ENCODE results near the gene CHST15.

Gene CHST15

DNA sequence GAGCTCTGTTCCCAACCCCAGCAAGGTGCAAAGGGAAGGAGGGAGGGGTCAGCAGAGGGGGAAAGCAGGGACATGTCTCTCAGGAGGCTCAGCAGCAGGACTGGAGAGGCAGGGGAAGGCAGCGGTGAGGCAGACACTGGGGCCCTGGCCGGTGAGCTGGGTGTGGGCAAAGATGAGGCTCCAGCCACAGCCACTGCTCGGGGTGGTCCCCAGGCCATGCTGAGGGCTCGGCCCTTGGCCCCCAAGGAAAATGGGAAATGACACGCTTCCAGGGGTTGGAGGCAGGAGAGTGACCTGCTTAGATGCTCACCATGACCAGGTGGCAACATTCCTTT, 35.4 kb upstream of the CHST15 start:
- H3K27me3 ChIP-seq (ENCODE audit: insufficient read depth, low read depth): no peaks in the 10 kb centered on the region
- no peak overlapping the region for H3K9ac ChIP-seq
- no peak for TF ChIP-seq CTCF (conservative IDR thresholded peaks at IDR 0.05; ENCODE audit: low read depth, low read length)
- H4K20me1 ChIP-seq (ENCODE audit: insufficient read depth): no peaks in the 10 kb centered on the region
- no peak overlapping the region for H3K4me3 ChIP-seq (IDR thresholded peaks at IDR 0.05; ENCODE audit: insufficient read depth, low read depth, low read length)
- no peak overlapping the region for H3K27ac ChIP-seq
- H3K4me1 ChIP-seq (ENCODE audit: low read depth, poor library complexity, severe bottlenecking): peaks cover 10% of the 10 kb centered on the region
- no peaks in the 10 kb centered on the region for H3K79me2 ChIP-seq (ENCODE audit: insufficient read depth, low read depth)
- H3K36me3 ChIP-seq (ENCODE audit: insufficient read depth): no peaks in the 10 kb centered on the region
- H3K4me2 ChIP-seq: no peak overlapping the region
- no peak overlapping the region for H2AFZ ChIP-seq (ENCODE audit: low read depth)

- Histone ChIP-seq H3K36me3 (ENCODE audit: insufficient read depth) (no peaks in the 10 kb centered on the region), H2AFZ (ENCODE audit: low read depth) (no peak overlapping the region), H3K27me3 (ENCODE audit: insufficient read depth, low read depth) (no peaks in the 10 kb centered on the region), H3K27ac (no peak overlapping the region), H4K20me1 (ENCODE audit: insufficient read depth) (no peaks in the 10 kb centered on the region), H3K4me1 (ENCODE audit: low read depth, poor library complexity, severe bottlenecking) (peaks cover 10% of the 10 kb centered on the region), H3K9ac (no peak overlapping the region), H3K4me3 (IDR thresholded peaks at IDR 0.05; ENCODE audit: insufficient read depth, low read depth, low read length) (no peak overlapping the region), H3K4me2 (no peak overlapping the region), H3K79me2 (ENCODE audit: insufficient read depth, low read depth) (no peaks in the 10 kb centered on the region)
- no peak for TF ChIP-seq CTCF (conservative IDR thresholded peaks at IDR 0.05; ENCODE audit: low read depth, low read length)
Observed at GRCh38 chr10:124127965-124128810, 34.8 kb upstream of the CHST15 start.

GRCh38 chr10:124127563-124127962, 34.2 kb upstream of the CHST15 start:
- H3K36me3 ChIP-seq (ENCODE audit: insufficient read depth): no peaks in the 10 kb centered on the region
- H3K4me2 ChIP-seq: no peak overlapping the region
- H3K9ac ChIP-seq: no peak overlapping the region
- H2AFZ ChIP-seq (ENCODE audit: low read depth): no peak overlapping the region
- no peak overlapping the region for H3K4me3 ChIP-seq (IDR thresholded peaks at IDR 0.05; ENCODE audit: insufficient read depth, low read depth, low read length)
- no peaks in the 10 kb centered on the region for H3K27me3 ChIP-seq (ENCODE audit: insufficient read depth, low read depth)
- TF ChIP-seq CTCF (conservative IDR thresholded peaks at IDR 0.05; ENCODE audit: low read depth, low read length): no peak
- no peak overlapping the region for H3K27ac ChIP-seq
- H3K79me2 ChIP-seq (ENCODE audit: insufficient read depth, low read depth): no peaks in the 10 kb centered on the region
- peaks cover 10% of the 10 kb centered on the region for H3K4me1 ChIP-seq (ENCODE audit: low read depth, poor library complexity, severe bottlenecking)
- H4K20me1 ChIP-seq (ENCODE audit: insufficient read depth): no peaks in the 10 kb centered on the region

GRCh38 chr10:124126983-124127385, 33.6 kb upstream of the CHST15 start:
- H3K9ac ChIP-seq: no peak overlapping the region
- no peak overlapping the region for H2AFZ ChIP-seq (ENCODE audit: low read depth)
- TF ChIP-seq CTCF (conservative IDR thresholded peaks at IDR 0.05; ENCODE audit: low read depth, low read length): no peak
- H3K4me3 ChIP-seq (IDR thresholded peaks at IDR 0.05; ENCODE audit: insufficient read depth, low read depth, low read length): no peak overlapping the region
- H3K4me1 ChIP-seq (ENCODE audit: low read depth, poor library complexity, severe bottlenecking): peaks cover 10% of the 10 kb centered on the region
- H3K4me2 ChIP-seq: no peak overlapping the region
- no peaks in the 10 kb centered on the region for H3K27me3 ChIP-seq (ENCODE audit: insufficient read depth, low read depth)
- no peaks in the 10 kb centered on the region for H3K36me3 ChIP-seq (ENCODE audit: insufficient read depth)
- H3K79me2 ChIP-seq (ENCODE audit: insufficient read depth, low read depth): no peaks in the 10 kb centered on the region
- H4K20me1 ChIP-seq (ENCODE audit: insufficient read depth): no peaks in the 10 kb centered on the region
- no peak overlapping the region for H3K27ac ChIP-seq
